IMR-90 (cell line): ENCODE data around the gene ACLY. TPM values are rescaled to one million over a fixed set of nuclear protein-coding genes. Genes with fewer than 3 reads are reported as not detected.

Experiments
- ATAC-seq: fragments of 200-7000 bp; cut with Tn5 transposase; 2 replicates; pipeline ENCODE4 v1.9.1; 2020; ENCODE audit warnings: low read depth, mild to moderate bottlenecking, moderate library complexity
- BruUV-seq: library from RNA; stranded (reverse); fragments of 400-500 nt; replicated peaks from 2 replicates; lab custom pipeline; 2021; lab: Mats Ljungman, UMichigan
- CTCF ChIA-PET: fragments of 300-600 bp; formaldehyde crosslinking; extraction: SDS; loops from one replicate; lab custom pipeline; 2021; ENCODE audit warnings: antibody characterized with exemption; lab: Yijun Ruan, JAX
- POLR2A ChIA-PET: fragments of 300-600 bp; sonication (Branson Sonifier 250); formaldehyde crosslinking; loops from one replicate; lab custom pipeline; 2022; ENCODE audit warnings: antibody characterized with exemption; ENCODE audit not compliant: unreplicated experiment; lab: Charles Lee
- DNase-seq: peaks from one replicate; pipeline ENCODE4 v3.0.0; 2013
- H2AFZ ChIP-seq: replicated peaks from 2 replicates; pipeline ENCODE3; 2013; ENCODE audit warnings: low read length, mild to moderate bottlenecking; ENCODE audit not compliant: poor library complexity
- H2AK5ac ChIP-seq: 2 replicates; pipeline ENCODE4 v1.6.1; 2013; ENCODE audit warnings: low read depth, low read length, inconsistent platforms
- H2AK9ac ChIP-seq: replicated peaks from 2 replicates; pipeline ENCODE3; 2013; ENCODE audit warnings: mild to moderate bottlenecking, low read depth, low read length, moderate library complexity; ENCODE audit not compliant: poor library complexity
- H2BK120ac ChIP-seq: 2 replicates; pipeline ENCODE4 v1.6.1; 2013; ENCODE audit warnings: low read depth, low read length, inconsistent platforms
- H2BK15ac ChIP-seq: 3 replicates; pipeline ENCODE4 v1.6.1; 2013; ENCODE audit warnings: low read depth, low read length, inconsistent platforms
- H2BK20ac ChIP-seq: 2 replicates; pipeline ENCODE4 v1.6.1; 2013; ENCODE audit warnings: low read depth, mild to moderate bottlenecking, inconsistent platforms, low read length, moderate library complexity
- H2BK5ac ChIP-seq: 2 replicates; pipeline ENCODE4 v1.6.1; 2013; ENCODE audit warnings: mild to moderate bottlenecking, low read depth, low read length, inconsistent platforms; ENCODE audit not compliant: poor library complexity, severe bottlenecking
- H3K14ac ChIP-seq: replicated peaks from 2 replicates; pipeline ENCODE4 v1.6.1; 2013; ENCODE audit warnings: low read depth, low read length, inconsistent platforms
- H3K18ac ChIP-seq: 2 replicates; pipeline ENCODE4 v1.6.1; 2013; ENCODE audit warnings: low read depth, low read length, control low read depth
- H3K23ac ChIP-seq: 2 replicates; pipeline ENCODE4 v1.6.1; 2013; ENCODE audit warnings: low read depth, low read length, inconsistent platforms
- H3K27ac ChIP-seq: 2 replicates; pipeline ENCODE4 v1.5.1; 2013; ENCODE audit warnings: mild to moderate bottlenecking, control low read depth, low read length; ENCODE audit not compliant: insufficient read depth
- H3K27me3 ChIP-seq: 2 replicates; pipeline ENCODE4 v1.6.1; 2013; ENCODE audit warnings: low read length; ENCODE audit not compliant: control insufficient read depth, insufficient read depth
- H3K36me3 ChIP-seq: 2 replicates; pipeline ENCODE4 v1.6.1; 2013; ENCODE audit warnings: low read length, mixed read lengths; ENCODE audit not compliant: control insufficient read depth, insufficient read depth
- H3K4ac ChIP-seq: 2 replicates; pipeline ENCODE4 v1.6.1; 2013; ENCODE audit warnings: low read depth, low read length, inconsistent platforms
- H3K4me1 ChIP-seq: 2 replicates; pipeline ENCODE4 v1.6.1; 2013; ENCODE audit warnings: low read length, mixed read lengths; ENCODE audit not compliant: control insufficient read depth, insufficient read depth
- H3K4me2 ChIP-seq: 2 replicates; pipeline ENCODE4 v1.6.1; 2013; ENCODE audit warnings: low read depth, mild to moderate bottlenecking, control low read depth, low read length, moderate library complexity
- H3K4me3 ChIP-seq: 2 replicates; pipeline ENCODE4 v1.5.1; 2013; ENCODE audit warnings: low read depth, mild to moderate bottlenecking, control low read depth, low read length, moderate library complexity; ENCODE audit not compliant: insufficient read depth
- H3K56ac ChIP-seq: 2 replicates; pipeline ENCODE4 v1.6.1; 2013; ENCODE audit warnings: low read length, inconsistent platforms; ENCODE audit not compliant: insufficient read depth; ENCODE audit errors: extremely low read depth
- H3K79me1 ChIP-seq, 2 experiments: 2 replicates each; pipeline ENCODE4 v1.6.1; 2013; ENCODE audit warnings: low read length in 2 of 2, inconsistent platforms in 1 of 2, low read depth in 1 of 2
- H3K9ac ChIP-seq: 2 replicates; pipeline ENCODE4 v1.6.1; 2013; ENCODE audit warnings: low read depth, low read length, control low read depth
- H3K9me1 ChIP-seq: 2 replicates; pipeline ENCODE4 v1.6.1; 2013; ENCODE audit warnings: low read length, inconsistent platforms; ENCODE audit not compliant: insufficient read depth
- H3K9me3 ChIP-seq: 2 replicates; pipeline ENCODE4 v1.6.1; 2013; ENCODE audit warnings: low read length; ENCODE audit not compliant: control insufficient read depth, insufficient read depth
- H4K20me1 ChIP-seq: 2 replicates; pipeline ENCODE4 v1.6.1; 2013; ENCODE audit warnings: low read length, inconsistent platforms; ENCODE audit not compliant: insufficient read depth
- H4K5ac ChIP-seq: 2 replicates; pipeline ENCODE4 v1.6.1; 2013; ENCODE audit warnings: mild to moderate bottlenecking, low read depth, low read length, control low read depth
- H4K8ac ChIP-seq, 2 experiments: 2 replicates each; pipeline ENCODE4 v1.6.1; 2013; ENCODE audit warnings: low read depth in 2 of 2, low read length in 2 of 2, control low read depth in 1 of 2, inconsistent platforms in 1 of 2
- H4K91ac ChIP-seq: 2 replicates; pipeline ENCODE4 v1.6.1; 2013; ENCODE audit warnings: low read depth, low read length, inconsistent platforms; ENCODE audit not compliant: insufficient read depth
- BHLHE40 ChIP-seq: fragments of 150-350 bp; IDR thresholded peaks from 2 replicates; pipeline ENCODE4 v1.6.1; 2016; ENCODE audit warnings: mild to moderate bottlenecking, low read depth, low read length
- CEBPB ChIP-seq: IDR thresholded peaks from 2 replicates; pipeline ENCODE4 v1.6.1; 2012; ENCODE audit warnings: low read depth, low read length, improper control_type of control experiment
- CHD1 ChIP-seq: IDR thresholded peaks from 2 replicates; pipeline ENCODE4 v1.6.1; 2012; ENCODE audit warnings: low read depth, low read length, improper control_type of control experiment
- FOS ChIP-seq: fragments of 150-350 bp; IDR thresholded peaks from 2 replicates; pipeline ENCODE4 v1.6.1; 2016; ENCODE audit warnings: low read depth, low read length
- MAFK ChIP-seq: IDR thresholded peaks from 2 replicates; pipeline ENCODE4 v1.6.1; 2012; ENCODE audit warnings: low read depth, low read length, improper control_type of control experiment
- MAZ ChIP-seq: IDR thresholded peaks from 2 replicates; pipeline ENCODE4 v1.6.1; 2012; ENCODE audit warnings: low read depth, mild to moderate bottlenecking, low read length, improper control_type of control experiment, moderate library complexity, borderline replicate concordance
- MXI1 ChIP-seq: IDR thresholded peaks from 2 replicates; pipeline ENCODE4 v1.6.1; 2012; ENCODE audit warnings: low read depth, mild to moderate bottlenecking, low read length, moderate library complexity, borderline replicate concordance
- NFE2L2 ChIP-seq: fragments of 150-350 bp; IDR thresholded peaks from 2 replicates; pipeline ENCODE4 v1.6.1; 2016; ENCODE audit warnings: low read depth, mild to moderate bottlenecking, low read length
- POLR2A ChIP-seq: IDR thresholded peaks from 2 replicates; pipeline ENCODE4 v1.6.1; 2012; ENCODE audit warnings: mild to moderate bottlenecking, low read depth, low read length
- RAD21 ChIP-seq: IDR thresholded peaks from 2 replicates; pipeline ENCODE4 v1.6.1; 2012; ENCODE audit warnings: low read length, improper control_type of control experiment
- RCOR1 ChIP-seq: IDR thresholded peaks from 2 replicates; pipeline ENCODE4 v1.6.1; 2012; ENCODE audit warnings: mild to moderate bottlenecking, low read length, improper control_type of control experiment; ENCODE audit not compliant: insufficient replicate concordance
- RFX5 ChIP-seq: IDR thresholded peaks from 2 replicates; pipeline ENCODE4 v1.8.0; 2012; ENCODE audit warnings: low read depth, mild to moderate bottlenecking, low read length, moderate library complexity
- SMC3 ChIP-seq: fragments of 150-350 bp; IDR thresholded peaks from 2 replicates; pipeline ENCODE4 v1.6.1; 2016; ENCODE audit warnings: low read depth, mild to moderate bottlenecking, antibody characterized with exemption, low read length, moderate library complexity
- WGBS, 2 experiments: methylation state at CpG; one replicate each; pipeline versions ENCODE4 v1.1.5 to v1.1.7; 2013; ENCODE audit warnings: missing lambda C conversion rate in 2 of 2; ENCODE audit not compliant: insufficient read length in 1 of 2; ENCODE audit errors: extremely low coverage in 2 of 2; 5-methylcytosine and 5-hydroxymethylcytosine counted together
- dilution Hi-C: fragments of 300-500 bp; cut with HindIII; formaldehyde crosslinking; loops from one replicate; pipeline ENCODE4 v1.14.3; 2018; ENCODE audit warnings: low sequenced_read_pairs; ENCODE audit not compliant: unreplicated experiment
- in situ Hi-C: fragments of 300-500 bp; cut with MboI; formaldehyde crosslinking; loops from 3 replicates; pipeline ENCODE4 v1.14.3; 2019; ENCODE audit warnings: low sequenced_read_pairs, inconsistent platforms, mixed read lengths
- intact Hi-C: fragments of 100-400 bp; cut with micrococcal nuclease; formaldehyde crosslinking; loops from 2 replicates; pipeline ENCODE4 v1.10.0; 2022
- polyA plus RNA-seq, 3 experiments: library from polyadenylated mRNA; depleted of rRNA; stranded (reverse); fragments of >200 nt; gene quantifications; 2 replicates each; pipeline ENCODE4 v1.2.3, GENCODE V29; 2012; ENCODE audit warnings: low replicate concordance in 1 of 3
- total RNA-seq: library from RNA; depleted of rRNA; stranded (reverse); fragments of >200 nt; gene quantifications from 2 replicates; pipeline ENCODE4 v1.2.3, GENCODE V29; 2012
- TF ChIP-seq, protein P1 (sequence below): conservative IDR thresholded peaks from 2 replicates; pipeline ENCODE4 v1.5.1; 2012; ENCODE audit warnings: mild to moderate bottlenecking, low read depth, low read length, improper control_type of control experiment
- TF ChIP-seq, protein P2 (sequence below): fragments of 150-350 bp; IDR thresholded peaks from 2 replicates; pipeline ENCODE4 v1.6.1; 2016; ENCODE audit warnings: low read depth, mild to moderate bottlenecking, low read length, moderate library complexity, borderline replicate concordance
- TF ChIP-seq, protein P3 (sequence below): fragments of 150-350 bp; IDR thresholded peaks from 2 replicates; pipeline ENCODE4 v1.6.1; 2017; ENCODE audit warnings: mild to moderate bottlenecking, antibody characterized with exemption, low read length, low read depth

ACLY gene
- total and polyA plus RNA-seq, 2 of the 4 experiments (the other 2 are of a cell fraction): 167 to 230 TPM

DNA sequence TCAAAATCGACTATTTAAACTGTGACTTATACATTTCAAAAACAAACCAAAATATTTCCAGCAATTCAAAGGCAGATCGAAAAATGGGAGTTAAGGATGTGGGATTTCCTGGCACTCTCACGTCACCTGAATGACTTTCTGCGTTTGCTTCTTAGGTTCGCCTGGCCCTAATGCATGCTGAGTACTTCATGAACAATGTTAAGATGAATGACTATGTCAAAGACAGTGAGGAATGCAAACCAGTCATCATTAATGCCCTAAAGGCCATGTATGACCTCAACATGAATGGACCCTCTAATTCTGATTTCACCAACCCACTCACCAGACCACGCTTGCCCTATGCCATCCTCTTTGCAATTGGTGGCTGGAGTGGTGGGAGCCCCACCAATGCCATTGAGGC, 73.8 kb downstream of the ACLY start:
- peaks cover 29% of the 10 kb centered on the region for H4K20me1 ChIP-seq
- H3K36me3 ChIP-seq: 0 out of 2 replicates have a peak, but pooled peaks cover 4% of the 10 kb centered on the region
- H3K27me3 ChIP-seq: no peaks in the 10 kb centered on the region
- H2BK120ac ChIP-seq: no peak overlapping the region
- no peak overlapping the region for H3K9ac ChIP-seq
- H4K8ac ChIP-seq: no peak overlapping the region
- no peaks in the 10 kb centered on the region for H3K4me1 ChIP-seq
- H2AFZ ChIP-seq: peak overlapping the region; percentile 24
- H3K4ac ChIP-seq: no peak overlapping the region
- H2AK9ac ChIP-seq: peak overlapping the region; percentile 79
- no TSS peak for BruUV-seq
- H3K4me2 ChIP-seq: no peak overlapping the region
- no peak overlapping the region for H3K14ac ChIP-seq
- POLR2A ChIA-PET: no interaction called here
- peak; percentile 35 for DNase-seq
- H4K91ac ChIP-seq: no peak overlapping the region
- peaks cover 12 to 24% of the 10 kb centered on the region in 2 experiments for H3K79me1 ChIP-seq
- no peak overlapping the region for H2BK5ac ChIP-seq
- H3K18ac ChIP-seq: no peak overlapping the region
- H2BK15ac ChIP-seq: no peak overlapping the region
- no peak overlapping the region for H3K27ac ChIP-seq
- H2AK5ac ChIP-seq: no peak overlapping the region
- dilution Hi-C loops (no loop called here), intact Hi-C loops (no loop called here), in situ Hi-C loops (no loop called here)
- WGBS, 2 experiments: 61% methylated on average over 3 of the region's 6 CpGs; no CpG with 5 or more reads in 1 of the 2 experiments
- CTCF ChIA-PET: no interaction called here
- TF ChIP-seq RFX5: no peak
- no peak for TF ChIP-seq RAD21
- TF ChIP-seq, protein P1, sequence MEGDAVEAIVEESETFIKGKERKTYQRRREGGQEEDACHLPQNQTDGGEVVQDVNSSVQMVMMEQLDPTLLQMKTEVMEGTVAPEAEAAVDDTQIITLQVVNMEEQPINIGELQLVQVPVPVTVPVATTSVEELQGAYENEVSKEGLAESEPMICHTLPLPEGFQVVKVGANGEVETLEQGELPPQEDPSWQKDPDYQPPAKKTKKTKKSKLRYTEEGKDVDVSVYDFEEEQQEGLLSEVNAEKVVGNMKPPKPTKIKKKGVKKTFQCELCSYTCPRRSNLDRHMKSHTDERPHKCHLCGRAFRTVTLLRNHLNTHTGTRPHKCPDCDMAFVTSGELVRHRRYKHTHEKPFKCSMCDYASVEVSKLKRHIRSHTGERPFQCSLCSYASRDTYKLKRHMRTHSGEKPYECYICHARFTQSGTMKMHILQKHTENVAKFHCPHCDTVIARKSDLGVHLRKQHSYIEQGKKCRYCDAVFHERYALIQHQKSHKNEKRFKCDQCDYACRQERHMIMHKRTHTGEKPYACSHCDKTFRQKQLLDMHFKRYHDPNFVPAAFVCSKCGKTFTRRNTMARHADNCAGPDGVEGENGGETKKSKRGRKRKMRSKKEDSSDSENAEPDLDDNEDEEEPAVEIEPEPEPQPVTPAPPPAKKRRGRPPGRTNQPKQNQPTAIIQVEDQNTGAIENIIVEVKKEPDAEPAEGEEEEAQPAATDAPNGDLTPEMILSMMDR: no peak
- TF ChIP-seq NFE2L2: no peak
- TF ChIP-seq CEBPB: no peak
- no peak for TF ChIP-seq MAZ
- no peak for TF ChIP-seq FOS
- TF ChIP-seq, protein P2, sequence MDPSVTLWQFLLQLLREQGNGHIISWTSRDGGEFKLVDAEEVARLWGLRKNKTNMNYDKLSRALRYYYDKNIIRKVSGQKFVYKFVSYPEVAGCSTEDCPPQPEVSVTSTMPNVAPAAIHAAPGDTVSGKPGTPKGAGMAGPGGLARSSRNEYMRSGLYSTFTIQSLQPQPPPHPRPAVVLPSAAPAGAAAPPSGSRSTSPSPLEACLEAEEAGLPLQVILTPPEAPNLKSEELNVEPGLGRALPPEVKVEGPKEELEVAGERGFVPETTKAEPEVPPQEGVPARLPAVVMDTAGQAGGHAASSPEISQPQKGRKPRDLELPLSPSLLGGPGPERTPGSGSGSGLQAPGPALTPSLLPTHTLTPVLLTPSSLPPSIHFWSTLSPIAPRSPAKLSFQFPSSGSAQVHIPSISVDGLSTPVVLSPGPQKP: no peak
- no peak for TF ChIP-seq MXI1
- TF ChIP-seq, protein P3, sequence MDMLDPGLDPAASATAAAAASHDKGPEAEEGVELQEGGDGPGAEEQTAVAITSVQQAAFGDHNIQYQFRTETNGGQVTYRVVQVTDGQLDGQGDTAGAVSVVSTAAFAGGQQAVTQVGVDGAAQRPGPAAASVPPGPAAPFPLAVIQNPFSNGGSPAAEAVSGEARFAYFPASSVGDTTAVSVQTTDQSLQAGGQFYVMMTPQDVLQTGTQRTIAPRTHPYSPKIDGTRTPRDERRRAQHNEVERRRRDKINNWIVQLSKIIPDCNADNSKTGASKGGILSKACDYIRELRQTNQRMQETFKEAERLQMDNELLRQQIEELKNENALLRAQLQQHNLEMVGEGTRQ: no peak
- no peak for TF ChIP-seq RCOR1
- no peak for TF ChIP-seq SMC3
- no peak for TF ChIP-seq POLR2A
- no peak for TF ChIP-seq MAFK
- no peak for TF ChIP-seq CHD1
- TF ChIP-seq BHLHE40: no peak
- H3K56ac ChIP-seq: no peak overlapping the region
- no peak overlapping the region for H3K4me3 ChIP-seq
- H3K9me3 ChIP-seq: no peaks in the 10 kb centered on the region
- H4K5ac ChIP-seq: no peak overlapping the region
- ATAC-seq: no peak
- H3K23ac ChIP-seq: no peak overlapping the region
- peaks cover 11% of the 10 kb centered on the region for H3K9me1 ChIP-seq
- no peak overlapping the region for H2BK20ac ChIP-seq
